SJCRH30 (cell line): ENCODE data around the gene XRCC3. TPM values are rescaled to one million over a fixed set of nuclear protein-coding genes. Genes with fewer than 3 reads are reported as not detected.

Source experiments
- DNase-seq, 2 experiments: peaks; one replicate each; pipeline ENCODE4 v3.0.0-alpha.2; 2015 to 2020
- H3K27ac ChIP-seq: fragments of 250-450 bp; sonication (Bioruptor Pico); 2 replicates; pipeline ENCODE4 v1.5.1; 2020; ENCODE audit warnings: mild to moderate bottlenecking, moderate library complexity
- H3K27me3 ChIP-seq: fragments of 250-450 bp; sonication (Bioruptor Pico); 2 replicates; pipeline ENCODE4 v1.5.1; 2020; ENCODE audit warnings: mild to moderate bottlenecking, moderate library complexity
- H3K36me3 ChIP-seq: fragments of 250-450 bp; sonication (Bioruptor Pico); 2 replicates; pipeline ENCODE4 v1.5.1; 2020; ENCODE audit warnings: mild to moderate bottlenecking, moderate library complexity
- H3K4me1 ChIP-seq: fragments of 250-450 bp; sonication (Bioruptor Pico); 2 replicates; pipeline ENCODE4 v1.5.1; 2020; ENCODE audit warnings: mild to moderate bottlenecking, moderate library complexity
- H3K4me3 ChIP-seq: fragments of 250-450 bp; sonication (Bioruptor Pico); 2 replicates; pipeline ENCODE4 v1.5.1; 2020; ENCODE audit warnings: mild to moderate bottlenecking, moderate library complexity
- H3K9me3 ChIP-seq: fragments of 250-450 bp; sonication (Bioruptor Pico); replicated peaks from 2 replicates; pipeline ENCODE4 v1.5.1; 2020; ENCODE audit warnings: mild to moderate bottlenecking, moderate library complexity
- total RNA-seq: library from RNA; depleted of rRNA; stranded (reverse); fragments of >200 nt; shearing (Covaris generic); gene quantifications from 2 replicates; pipeline ENCODE4 v1.2.3, GENCODE V29; 2014; rRNA removed

XRCC3 gene
- total RNA-seq = 58.0 and 67.0 TPM in 2 replicates

DNA sequence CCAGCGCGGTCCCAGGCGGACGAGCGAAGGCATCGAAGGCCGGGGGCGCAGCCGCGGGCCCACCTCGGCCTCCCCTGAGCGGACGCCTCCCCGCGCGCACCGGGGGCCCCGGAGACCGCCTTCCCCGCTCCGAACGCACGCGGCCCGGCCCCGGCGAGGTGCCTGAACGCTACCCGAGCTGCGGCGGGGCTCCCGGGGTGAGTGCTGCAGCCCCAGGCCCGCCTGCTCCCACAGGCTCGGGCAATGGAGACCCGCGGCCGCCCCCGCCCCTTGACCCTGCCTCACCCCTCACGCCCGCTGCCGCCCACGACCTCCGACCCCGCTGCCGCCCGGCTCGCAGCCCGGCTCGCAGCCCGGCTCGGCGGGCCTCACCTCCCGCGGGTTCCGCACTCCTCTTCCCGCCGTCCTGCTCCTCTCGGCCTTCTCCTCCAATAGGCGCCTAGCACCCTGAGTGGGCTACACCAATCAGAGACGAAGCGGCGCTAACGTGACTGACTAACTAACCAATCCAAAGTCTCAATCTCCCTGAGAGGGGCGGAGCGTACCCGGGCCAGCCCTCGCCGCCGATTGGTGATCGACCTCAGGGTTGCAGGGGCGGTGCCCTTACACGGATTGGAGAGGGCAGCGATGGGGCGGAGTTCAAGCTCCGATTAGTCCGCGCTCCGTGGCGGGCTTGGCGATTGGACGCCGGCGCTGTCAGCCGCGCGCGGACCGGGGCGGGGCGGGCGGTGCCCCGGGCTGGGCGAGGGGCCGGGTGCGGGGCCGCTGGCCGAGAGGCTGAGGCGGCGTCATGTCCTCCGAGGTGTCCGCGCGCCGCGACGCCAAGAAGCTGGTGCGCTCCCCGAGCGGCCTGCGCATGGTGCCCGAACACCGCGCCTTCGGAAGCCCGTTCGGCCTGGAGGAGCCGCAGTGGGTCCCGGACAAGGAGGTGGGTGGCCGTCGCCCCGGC lies at the start of gene XRCC3, which contains the start of gene ZFYVE21:
XRCC3 (minus strand) TSS at position 400 of the 949 bp plus-strand sequence. CDS start 4,364 bp downstream, outside the sequence.
ZFYVE21 (plus strand) TSS at position 759 of the 949 bp plus-strand sequence; CDS start at position 791, 32 bp downstream.
- DNase-seq = peak; percentile 100
- Histone ChIP-seq H3K27ac (peak within 1 kb of the TSS; percentile 48), H3K36me3 (peaks cover 3% of the 10 kb centered on the region), H3K4me3 (peak within 1 kb of the TSS; percentile 70), H3K9me3 (no peaks in the 10 kb centered on the region), H3K4me1 (peaks cover 14% of the 10 kb centered on the region), H3K27me3 (no peaks in the 10 kb centered on the region)

GRCh38 chr14:103763730-103764488 lies 48.7 kb upstream of the XRCC3 start:
- H3K27me3 ChIP-seq = no peaks in the 10 kb centered on the region
- H3K36me3 ChIP-seq = no peaks in the 10 kb centered on the region
- no peak for DNase-seq
- H3K4me1 ChIP-seq = no peaks in the 10 kb centered on the region
- no peak overlapping the region for H3K4me3 ChIP-seq
- H3K27ac ChIP-seq = no peak overlapping the region
- peaks cover 5% of the 10 kb centered on the region; the same call in 1 of the 2 replicates for H3K9me3 ChIP-seq

DNA sequence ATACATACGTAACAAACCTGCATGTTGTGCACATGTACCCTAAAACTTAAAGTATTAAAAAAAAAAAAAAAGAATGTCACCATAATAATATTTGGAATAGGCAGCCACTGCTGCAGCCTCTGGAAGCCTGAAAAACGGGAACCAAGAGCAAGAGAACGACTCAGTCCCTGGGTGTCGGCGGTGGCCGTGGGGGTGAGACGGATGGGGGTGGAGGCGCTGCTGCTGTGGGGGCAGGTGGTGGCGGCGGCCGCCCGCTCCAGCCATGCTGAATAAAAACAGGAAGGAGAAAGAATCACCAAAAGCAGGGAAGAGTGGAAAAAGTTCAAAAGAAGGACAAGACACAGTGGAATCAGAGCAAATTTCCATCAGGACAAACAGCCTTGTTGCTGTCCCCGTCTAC lies 47.3 kb upstream of the XRCC3 start:
- Histone ChIP-seq H3K36me3 (no peaks in the 10 kb centered on the region), H3K27ac (no peak overlapping the region), H3K9me3 (peaks cover 5% of the 10 kb centered on the region; the same call in 1 of the 2 replicates), H3K27me3 (no peaks in the 10 kb centered on the region), H3K4me1 (no peaks in the 10 kb centered on the region), H3K4me3 (no peak overlapping the region)
- no peak for DNase-seq

- H3K27me3 ChIP-seq = no peaks in the 10 kb centered on the region
- no peak for DNase-seq
- H3K4me3 ChIP-seq = no peak overlapping the region
- H3K36me3 ChIP-seq = no peaks in the 10 kb centered on the region
- H3K27ac ChIP-seq = no peak overlapping the region
- H3K4me1 ChIP-seq = no peaks in the 10 kb centered on the region
- H3K9me3 ChIP-seq = peaks cover 5% of the 10 kb centered on the region; the same call in 1 of the 2 replicates
Measured at GRCh38 chr14:103762036-103762435, 46.8 kb upstream of the XRCC3 start.

DNA sequence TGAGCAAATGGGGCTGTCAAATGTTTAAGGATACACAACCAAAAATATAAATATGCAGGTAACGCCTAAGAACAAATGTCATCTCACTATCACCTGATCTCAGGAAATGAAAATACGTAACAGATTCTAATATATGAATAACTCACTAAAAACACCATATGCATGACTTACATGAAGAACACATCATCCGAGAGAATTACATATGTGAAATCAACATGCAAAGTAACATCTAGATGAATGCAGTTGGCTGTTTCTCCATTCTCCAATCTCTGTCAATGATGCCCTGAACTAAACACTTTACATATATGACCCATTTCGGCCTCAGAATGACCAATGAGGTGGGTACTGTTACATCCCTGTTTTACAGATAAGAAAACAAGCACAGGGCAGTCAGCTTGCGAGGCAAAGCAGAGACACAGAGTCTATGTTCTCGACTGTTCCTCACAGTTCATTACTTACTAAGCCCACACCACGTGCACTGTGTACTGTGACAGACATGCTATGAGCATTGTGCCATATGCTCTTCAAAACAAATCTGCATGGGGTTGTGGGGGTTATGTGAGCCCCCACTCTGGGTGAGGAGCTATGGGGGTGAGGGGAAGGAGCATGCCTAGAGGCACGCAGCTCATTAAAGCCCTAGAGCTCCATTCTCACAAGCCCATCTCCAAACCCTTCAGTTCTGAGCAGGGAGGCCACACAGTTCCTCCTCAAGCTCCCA lies 43.0 kb upstream of the XRCC3 start:
- DNase-seq = no peak
- Histone ChIP-seq H3K4me3 (no peak overlapping the region), H3K36me3 (no peaks in the 10 kb centered on the region), H3K27ac (no peak overlapping the region), H3K27me3 (no peaks in the 10 kb centered on the region), H3K4me1 (no peaks in the 10 kb centered on the region), H3K9me3 (no peaks in the 10 kb centered on the region)

- Histone ChIP-seq H3K4me3 (no peak overlapping the region), H3K9me3 (no peaks in the 10 kb centered on the region), H3K36me3 (peaks cover 3% of the 10 kb centered on the region; the same call in 1 of the 2 replicates), H3K4me1 (no peaks in the 10 kb centered on the region), H3K27ac (no peak overlapping the region), H3K27me3 (no peaks in the 10 kb centered on the region)
- DNase-seq = no peak
Measured at GRCh38 chr14:103755060-103755459, 39.8 kb upstream of the XRCC3 start.

DNA sequence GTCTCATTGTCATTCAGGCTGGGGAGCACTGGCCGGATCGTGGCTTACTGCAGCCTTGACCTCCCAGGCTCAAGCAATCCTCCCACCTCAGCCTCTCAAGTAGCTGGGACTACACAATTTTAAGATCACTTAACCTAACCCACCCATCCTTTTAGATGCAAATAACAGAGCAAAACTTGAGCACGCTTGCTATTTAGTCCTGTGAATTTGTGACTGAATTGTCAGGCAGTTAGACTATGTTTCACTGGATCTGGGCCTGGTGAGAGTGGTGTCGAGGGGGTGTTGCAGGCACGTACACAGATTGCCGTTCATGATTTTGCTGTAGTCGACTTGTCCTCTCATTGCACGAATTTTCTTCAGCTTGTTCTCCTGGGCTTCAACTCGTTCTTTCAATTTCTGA lies 38.5 kb upstream of the XRCC3 start:
- peaks cover 3% of the 10 kb centered on the region; the same call in 1 of the 2 replicates for H3K36me3 ChIP-seq
- no peaks in the 10 kb centered on the region for H3K27me3 ChIP-seq
- H3K4me1 ChIP-seq = no peaks in the 10 kb centered on the region
- DNase-seq = no peak
- no peak overlapping the region for H3K27ac ChIP-seq
- no peak overlapping the region for H3K4me3 ChIP-seq
- H3K9me3 ChIP-seq = no peaks in the 10 kb centered on the region

GRCh38 chr14:103749860-103750259 lies 34.6 kb upstream of the XRCC3 start:
- Histone ChIP-seq H3K27me3 (no peaks in the 10 kb centered on the region), H3K4me3 (no peak overlapping the region), H3K9me3 (no peaks in the 10 kb centered on the region), H3K4me1 (no peaks in the 10 kb centered on the region), H3K27ac (no peak overlapping the region), H3K36me3 (peaks cover 3% of the 10 kb centered on the region; the same call in 1 of the 2 replicates)
- no peak for DNase-seq

DNA sequence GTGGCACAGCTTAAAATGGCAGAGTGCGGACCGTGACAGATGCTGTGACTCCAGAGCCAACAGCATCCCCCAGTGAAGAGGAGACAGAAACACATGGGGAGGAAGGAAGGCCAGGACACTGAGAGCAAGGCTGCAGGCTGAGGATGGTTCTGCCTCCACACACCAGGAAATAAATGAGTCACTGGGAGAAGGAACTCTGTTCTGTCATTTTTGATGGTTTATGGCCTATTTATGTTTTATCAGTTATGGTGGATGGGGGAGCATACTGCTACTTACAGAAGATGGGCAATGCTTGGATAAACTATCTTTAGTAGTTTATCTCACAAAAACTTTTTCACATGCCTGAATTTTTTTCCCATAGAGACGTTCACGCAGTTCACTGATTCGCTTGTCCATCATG lies 34.2 kb upstream of the XRCC3 start:
- Histone ChIP-seq H3K9me3 (no peaks in the 10 kb centered on the region), H3K4me3 (no peak overlapping the region), H3K27me3 (no peaks in the 10 kb centered on the region), H3K27ac (no peak overlapping the region), H3K4me1 (no peaks in the 10 kb centered on the region), H3K36me3 (peaks cover 3% of the 10 kb centered on the region; the same call in 1 of the 2 replicates)
- DNase-seq = no peak

DNA sequence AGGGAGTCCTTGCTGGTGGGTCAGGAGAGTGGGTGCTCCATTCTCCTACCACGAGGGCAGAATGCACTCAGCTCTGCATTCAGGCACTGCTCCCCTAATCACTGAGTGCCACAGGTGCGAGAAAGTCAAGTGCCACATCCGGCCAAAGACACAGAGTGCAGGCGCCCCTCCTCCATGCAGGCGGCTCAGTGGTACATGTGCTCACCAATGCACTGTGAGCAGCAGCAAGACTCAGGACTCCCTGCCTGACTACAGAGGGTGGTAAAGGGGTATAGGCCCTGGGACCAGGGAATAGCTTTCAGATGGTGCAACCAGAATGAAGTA lies 33.2 kb upstream of the XRCC3 start:
- DNase-seq = no peak

DNA sequence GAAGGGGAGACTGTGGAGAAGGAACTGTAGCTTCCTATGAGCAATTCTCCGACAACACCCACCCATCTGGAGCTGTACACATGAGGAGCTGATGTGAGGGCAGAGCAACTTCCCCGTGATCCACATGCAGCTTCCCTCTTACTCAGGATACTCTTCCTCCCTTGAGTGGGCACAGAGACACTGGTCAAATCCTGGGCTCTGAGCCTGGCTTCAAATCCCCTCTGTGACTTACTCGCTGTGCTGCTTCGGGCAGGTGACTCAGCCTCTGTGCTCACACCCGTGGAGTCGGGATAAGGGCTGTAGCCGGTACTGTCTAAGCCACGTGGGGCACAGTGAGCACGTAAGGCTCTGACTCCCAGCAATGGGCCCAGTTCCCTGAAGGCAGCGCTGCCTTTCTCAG lies 31.4 kb upstream of the XRCC3 start:
- DNase-seq = no peak
- Histone ChIP-seq H3K4me1 (no peaks in the 10 kb centered on the region), H3K4me3 (no peak overlapping the region), H3K36me3 (peaks cover 3% of the 10 kb centered on the region; the same call in 1 of the 2 replicates), H3K27me3 (no peaks in the 10 kb centered on the region), H3K9me3 (no peaks in the 10 kb centered on the region), H3K27ac (no peak overlapping the region)

More for the DNA sequence above, 33.2 kb upstream of the XRCC3 start:
- Histone ChIP-seq H3K27ac (no peak overlapping the region), H3K4me3 (no peak overlapping the region), H3K9me3 (no peaks in the 10 kb centered on the region), H3K27me3 (no peaks in the 10 kb centered on the region), H3K4me1 (no peaks in the 10 kb centered on the region), H3K36me3 (peaks cover 3% of the 10 kb centered on the region; the same call in 1 of the 2 replicates)

DNA sequence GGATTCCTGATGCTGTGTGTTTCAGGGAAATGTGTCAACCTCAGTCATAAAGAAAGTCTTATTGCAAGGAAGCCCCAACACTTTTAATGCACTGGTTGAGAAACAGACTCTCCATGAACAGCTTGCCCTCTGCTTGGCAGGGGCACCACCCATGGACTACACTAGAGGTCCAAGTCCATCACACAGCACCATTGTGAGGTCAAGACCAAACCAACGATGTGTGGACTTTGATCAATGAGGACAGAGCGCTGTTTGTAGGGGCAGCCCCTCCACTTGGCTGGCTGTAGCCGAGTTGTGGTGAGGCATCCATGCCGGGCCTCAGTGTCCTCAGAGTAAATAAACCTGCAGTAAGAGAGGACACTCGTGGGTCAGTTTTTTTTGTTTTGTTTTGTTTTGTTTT lies 30.2 kb upstream of the XRCC3 start:
- DNase-seq = no peak
- Histone ChIP-seq H3K27me3 (no peaks in the 10 kb centered on the region), H3K4me3 (no peak overlapping the region), H3K27ac (no peak overlapping the region), H3K9me3 (no peaks in the 10 kb centered on the region), H3K36me3 (no peaks in the 10 kb centered on the region), H3K4me1 (no peaks in the 10 kb centered on the region)

DNA sequence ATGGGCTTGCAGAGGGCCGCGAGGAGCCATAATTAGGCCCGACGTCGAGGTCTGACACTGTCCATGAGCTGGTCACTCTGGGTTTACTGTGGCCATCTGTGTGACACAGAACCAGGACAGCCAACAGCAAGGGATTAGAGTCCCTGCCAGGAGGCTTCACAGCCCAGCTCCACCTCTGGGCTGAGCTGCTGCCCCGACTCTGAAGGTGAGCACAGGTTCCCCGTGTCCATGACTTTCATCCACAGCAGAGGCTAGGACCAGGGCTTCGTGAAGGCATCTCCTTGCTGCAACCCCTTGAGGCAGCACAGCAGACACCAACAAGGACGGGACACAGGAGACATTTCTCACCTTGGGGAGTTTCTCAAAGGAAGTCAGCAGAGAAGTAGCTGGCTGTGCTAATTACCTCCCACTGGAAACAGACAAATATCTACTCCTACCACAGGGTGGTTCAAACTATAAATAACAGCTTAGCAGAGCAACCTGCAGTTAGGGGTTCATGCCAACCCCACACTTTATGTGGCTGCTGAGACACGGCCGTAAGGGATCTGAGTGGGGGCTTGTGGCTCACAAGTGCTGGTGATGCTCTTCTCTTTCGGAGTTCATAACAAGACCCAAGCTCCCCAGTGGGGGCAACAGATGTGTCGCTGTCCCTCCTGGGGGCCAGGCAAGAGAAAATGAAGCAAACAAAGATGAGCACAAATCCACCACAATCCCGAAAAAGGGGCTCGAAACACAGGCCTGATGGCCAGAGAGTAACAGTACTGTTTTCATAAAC lies 29.6 kb upstream of the XRCC3 start:
- Histone ChIP-seq H3K27ac (no peak overlapping the region), H3K27me3 (no peaks in the 10 kb centered on the region), H3K4me3 (no peak overlapping the region), H3K36me3 (no peaks in the 10 kb centered on the region), H3K9me3 (no peaks in the 10 kb centered on the region), H3K4me1 (no peaks in the 10 kb centered on the region)
- no peak for DNase-seq

DNA sequence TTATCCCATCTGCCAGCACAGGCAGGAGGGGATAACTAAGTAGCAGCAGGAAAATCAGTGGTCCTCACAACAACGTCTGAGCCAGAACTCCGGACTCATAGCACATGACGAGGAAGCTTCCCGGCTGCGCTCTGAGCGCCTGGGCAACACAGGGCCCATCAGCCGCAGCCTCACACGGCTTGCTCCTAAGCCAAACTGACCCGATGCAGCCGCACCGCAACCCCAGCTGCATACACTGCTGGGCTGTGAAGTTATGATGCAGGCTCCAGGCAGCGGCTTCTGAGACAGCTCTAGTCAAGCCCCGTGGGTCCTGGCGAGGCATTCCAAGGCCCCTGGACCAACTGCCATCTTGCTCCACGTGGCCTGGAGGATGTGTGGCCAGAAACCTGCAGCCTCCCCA lies 28.4 kb upstream of the XRCC3 start:
- H3K27me3 ChIP-seq = no peaks in the 10 kb centered on the region
- no peak for DNase-seq

More for the DNA sequence above, 28.4 kb upstream of the XRCC3 start:
- H3K4me1 ChIP-seq = no peaks in the 10 kb centered on the region
- H3K9me3 ChIP-seq = no peaks in the 10 kb centered on the region
- no peak overlapping the region for H3K27ac ChIP-seq
- no peak overlapping the region for H3K4me3 ChIP-seq
- no peaks in the 10 kb centered on the region for H3K36me3 ChIP-seq
